GM20000 (cell line): Measurements from ENCODE around the gene POGLUT3.

Experiments used
- DNase-seq: peaks from one replicate; pipeline ENCODE4 v3.0.0; 2012; ENCODE audit warnings: low spot score
- CTCF ChIP-seq: IDR thresholded peaks from 2 replicates; pipeline ENCODE4 v1.5.1; 2012; ENCODE audit warnings: mild to moderate bottlenecking, control low read depth; ENCODE audit errors: extremely low read depth, missing control alignments

Gene POGLUT3

GRCh38 chr11:108518581-108518980 is 20.4 kb upstream of the POGLUT3 start:
- no peak for TF ChIP-seq CTCF
- DNase-seq: no peak

GRCh38 chr11:108516125-108516524 is 17.9 kb upstream of the POGLUT3 start:
- no peak for DNase-seq
- TF ChIP-seq CTCF: no peak

GRCh38 chr11:108512708-108513107 is 14.5 kb upstream of the POGLUT3 start:
- no peak for DNase-seq

GRCh38 chr11:108511851-108512474 is 13.8 kb upstream of the POGLUT3 start:
- no peak for DNase-seq
- TF ChIP-seq CTCF: no peak

More at GRCh38 chr11:108512708-108513107, 14.5 kb upstream of the POGLUT3 start:
- no peak for TF ChIP-seq CTCF

- DNase-seq: no peak
- TF ChIP-seq CTCF: no peak
Measured at GRCh38 chr11:108508653-108509593, 10.7 kb upstream of the POGLUT3 start.

GRCh38 chr11:108501396-108501795 is 3.2 kb upstream of the POGLUT3 start:
- no peak for TF ChIP-seq CTCF
- no peak for DNase-seq

GRCh38 chr11:108500721-108501120 is 2.5 kb upstream of the POGLUT3 start:
- no peak for TF ChIP-seq CTCF
- DNase-seq: no peak
